ENCODE results near the gene SMAD6. TPM values are rescaled to one million over a fixed set of nuclear protein-coding genes. Genes with fewer than 3 reads are reported as not detected.

SMAD6 gene
- total and polyA plus RNA-seq, 2 experiments from 2014 or later, result 1.6 to 15.7 TPM

GRCh38 chr15:66765478-66766281, 63.6 kb downstream of the SMAD6 start:
- no peak overlapping the region for H2AFZ ChIP-seq
- no peak overlapping the region for H3K4me2 ChIP-seq
- no peak overlapping the region for H3K4me3 Mint-ChIP-seq
- H3K79me2 ChIP-seq (replicated peaks; ENCODE audit: insufficient read depth), result no peaks in the 10 kb centered on the region
- H3K27ac ChIP-seq (ENCODE audit: low read depth), result no peak overlapping the region
- no peaks in the 10 kb centered on the region for H3K9me3 Mint-ChIP-seq
- H3K4me3 ChIP-seq, result no peak overlapping the region
- H3K27ac Mint-ChIP-seq, result no peak overlapping the region
- DNase-seq (ENCODE audit: low spot score), result no peak
- ATAC-seq, result no peak
- no peaks in the 10 kb centered on the region for H3K36me3 ChIP-seq (ENCODE audit: insufficient read depth)
- no peak for TF ChIP-seq JUNB (IDR thresholded peaks at IDR 0.05; ENCODE audit: unreplicated experiment)
- no peak for TF ChIP-seq ZNF114 (CRISPR knock-in tag; IDR thresholded peaks at IDR 0.05)
- TF ChIP-seq EZH2phosphoT487 (IDR thresholded peaks at IDR 0.05; ENCODE audit: unreplicated experiment), result no peak
- no peak for TF ChIP-seq NANOG (IDR thresholded peaks at IDR 0.05; ENCODE audit: borderline replicate concordance)
- TF ChIP-seq POLR2AphosphoS5 (IDR thresholded peaks at IDR 0.05; ENCODE audit: low read depth), result no peak
- TF ChIP-seq CREB1 (CRISPR knock-in tag; IDR thresholded peaks at IDR 0.05; ENCODE audit: low read depth), result no peak
- TF ChIP-seq ZNF331 (CRISPR knock-in tag; IDR thresholded peaks at IDR 0.05; ENCODE audit: low read depth), result no peak
- no peak for TF ChIP-seq EZH2 (IDR thresholded peaks at IDR 0.05; ENCODE audit: low read depth, unreplicated experiment)
- TF ChIP-seq ZNF462 (CRISPR knock-in tag; IDR thresholded peaks at IDR 0.05), result no peak
- TF ChIP-seq STAT1 (IDR thresholded peaks at IDR 0.05; ENCODE audit: unreplicated experiment), result no peak
- no peak for TF ChIP-seq CTCF (conservative IDR thresholded peaks at IDR 0.05; ENCODE audit: low read depth in 2 of 2)
- no peak for TF ChIP-seq REST (IDR thresholded peaks at IDR 0.05; ENCODE audit: unreplicated experiment)
- TF ChIP-seq ETS1 (IDR thresholded peaks at IDR 0.05), result no peak
- H3K4me1 Mint-ChIP-seq, result peaks cover 27% of the 10 kb centered on the region
- peaks cover 21% of the 10 kb centered on the region for H3K4me1 ChIP-seq (ENCODE audit: insufficient read depth)
- no peaks in the 10 kb centered on the region; the same call in 1 of the 2 replicates for H4K20me1 ChIP-seq (replicated peaks; ENCODE audit: insufficient read depth)
- peaks cover 9% of the 10 kb centered on the region for H3K27me3 Mint-ChIP-seq (ENCODE audit: insufficient read depth, low read depth, poor library complexity)
- no peaks in the 10 kb centered on the region for H3K27me3 ChIP-seq (ENCODE audit: insufficient read depth)
- no peaks in the 10 kb centered on the region for H3K9me2 ChIP-seq (ENCODE audit: insufficient read depth)
- H3K36me3 Mint-ChIP-seq (ENCODE audit: low read depth), result no peaks in the 10 kb centered on the region
- no peaks in the 10 kb centered on the region for H3F3A ChIP-seq (replicated peaks; ENCODE audit: low read depth)
